K562 treated with DMSO at 1 percent for 12 hours (cell line): ENCODE results near the gene NCKAP1. TPM values are rescaled to one million over a fixed set of nuclear protein-coding genes. Genes with fewer than 3 reads are reported as not detected.

Experiments
- total RNA-seq: library from RNA; unstranded; fragments of 300-600 nt; gene quantifications from 2 replicates; pipeline ENCODE4 v1.2.3, GENCODE V29; 2022; ENCODE audit not compliant: insufficient read depth

NCKAP1 gene
- 34.5 and 101 TPM in 2 replicates for total RNA-seq

DNA sequence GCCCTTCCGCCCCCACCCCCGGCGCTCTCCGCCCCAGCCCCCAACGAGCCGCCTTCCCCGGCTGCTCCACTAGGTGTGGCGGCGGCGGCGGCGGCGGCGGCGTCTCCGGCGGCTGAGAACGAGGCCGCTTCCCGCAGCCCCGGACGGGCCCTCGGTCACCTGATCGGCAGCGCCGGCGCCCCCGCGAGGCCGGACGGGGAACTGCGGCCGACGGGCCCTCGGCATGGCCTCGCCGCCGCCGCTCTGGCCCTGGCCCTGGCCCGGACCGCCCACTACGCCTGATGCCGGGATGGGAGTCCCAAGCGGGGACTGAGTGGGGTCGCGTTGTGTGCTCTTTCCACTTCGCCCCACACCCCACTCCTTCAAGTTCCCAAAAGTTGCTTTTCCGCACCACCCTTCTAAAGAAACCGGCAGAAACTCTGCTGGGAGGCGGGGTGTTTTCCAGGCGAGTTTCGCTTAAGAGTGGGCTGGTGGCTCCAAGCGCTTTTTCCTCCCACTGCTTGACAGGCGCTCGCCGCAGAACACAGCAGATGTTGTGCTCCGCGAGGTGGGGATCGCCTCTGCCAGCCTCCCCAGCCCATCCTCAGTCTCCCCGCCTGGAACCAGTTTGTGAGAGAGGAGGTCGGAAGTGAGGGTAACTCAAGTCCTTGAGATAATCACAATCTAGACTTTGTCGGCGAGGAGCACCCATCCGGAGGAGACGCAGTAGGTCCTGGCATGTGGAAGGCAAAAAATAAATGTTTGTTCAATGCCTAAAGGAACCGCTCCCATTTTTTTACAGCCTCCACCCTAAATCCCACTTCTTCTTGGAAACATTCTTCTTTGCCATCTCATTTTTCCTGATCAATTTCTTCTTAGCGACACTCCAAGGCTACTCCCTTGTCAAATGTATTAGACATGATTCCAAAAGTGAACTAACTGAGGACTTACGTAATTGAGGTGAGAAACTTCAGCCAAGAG lies at the start of gene NCKAP1:
NCKAP1 (minus strand) TSS at position 117 of the 960 bp plus-strand sequence. CDS start 358 bp downstream, outside the sequence.

GRCh38 chr2:183078464-183079138 lies 40.3 kb upstream of the NCKAP1 start, which contains the start of gene DUSP19:
DUSP19 (plus strand) TSS chr2:183078747; CDS start chr2:183078934, 187 bp downstream.

GRCh38 chr2:182866461-182867406 lies 171.5 kb downstream of the NCKAP1 start, which contains the start of gene FRZB:
FRZB (minus strand) TSS chr2:182866637; CDS start chr2:182866552, 85 bp downstream.

Other genes starting within 250 kb of the NCKAP1 start
- gene FRZB, start 171.8 kb downstream of the NCKAP1 start, total RNA-seq = 0.25 and 0.31 TPM in 2 replicates
- 0.73 and 1.5 TPM in 2 replicates for gene DUSP19, start 40.3 kb upstream of the NCKAP1 start, total RNA-seq
- 7.9 and 17.7 TPM in 2 replicates for gene NUP35, start 86.0 kb upstream of the NCKAP1 start, total RNA-seq